ENCODE measurements around the gene CHD2. TPM values are rescaled to one million over a fixed set of nuclear protein-coding genes. Genes with fewer than 3 reads are reported as not detected.

The CHD2 gene
- total RNA-seq, 1 donor, result 947 TPM

DNA sequence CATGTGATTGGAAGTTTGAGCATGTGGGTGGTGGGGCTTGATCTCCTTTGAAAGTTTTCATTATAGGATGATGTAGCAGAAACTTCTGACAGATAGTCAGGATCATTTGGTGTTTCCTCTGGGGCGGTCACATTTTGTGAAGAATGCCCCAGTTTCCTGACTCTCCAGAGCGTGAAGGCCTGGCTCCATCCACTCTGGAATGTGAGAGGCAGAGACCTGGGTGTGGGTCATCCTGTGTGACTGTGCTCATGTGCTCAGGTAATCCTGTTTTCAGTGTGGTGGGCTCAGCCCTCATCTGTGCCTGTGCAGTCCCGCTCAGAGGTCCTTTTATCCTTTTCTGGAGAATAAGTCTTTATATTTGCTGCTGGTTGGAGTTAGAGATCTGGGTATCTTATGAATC lies 107.9 kb downstream of the CHD2 start:
- Histone ChIP-seq H3K9me3 (ENCODE audit: low read depth, low read length) (no peaks in the 10 kb centered on the region), H3K27me3 (ENCODE audit: insufficient read depth, low read length) (no peaks in the 10 kb centered on the region), H3K4me1 (ENCODE audit: insufficient read depth, low read length) (no peaks in the 10 kb centered on the region), H3K4me3 (ENCODE audit: low read length) (no peak overlapping the region)

DNA sequence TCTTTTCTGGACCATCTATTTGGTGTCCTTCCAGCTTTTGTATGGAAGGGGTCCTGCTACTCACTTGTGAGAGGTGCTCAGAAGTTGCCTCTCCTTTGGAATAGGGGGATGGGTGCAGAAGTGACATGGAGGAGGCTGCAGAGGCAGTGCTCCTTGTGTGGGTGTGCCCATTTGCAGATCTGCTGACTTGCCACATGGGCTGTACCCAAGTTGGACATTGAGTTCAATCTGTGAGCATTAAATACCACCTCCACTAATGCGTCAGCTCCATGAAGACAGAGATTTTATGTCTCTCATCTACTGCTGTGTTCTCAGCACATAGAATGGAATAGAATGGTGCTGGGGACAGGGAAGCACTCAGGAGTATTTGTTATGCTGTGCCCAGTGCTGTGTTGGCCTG lies 112.7 kb downstream of the CHD2 start:
- Histone ChIP-seq H3K9me3 (ENCODE audit: low read depth, low read length) (no peaks in the 10 kb centered on the region), H3K27me3 (ENCODE audit: insufficient read depth, low read length) (no peaks in the 10 kb centered on the region), H3K4me3 (ENCODE audit: low read length) (no peak overlapping the region), H3K4me1 (ENCODE audit: insufficient read depth, low read length) (peaks cover 7% of the 10 kb centered on the region)

DNA sequence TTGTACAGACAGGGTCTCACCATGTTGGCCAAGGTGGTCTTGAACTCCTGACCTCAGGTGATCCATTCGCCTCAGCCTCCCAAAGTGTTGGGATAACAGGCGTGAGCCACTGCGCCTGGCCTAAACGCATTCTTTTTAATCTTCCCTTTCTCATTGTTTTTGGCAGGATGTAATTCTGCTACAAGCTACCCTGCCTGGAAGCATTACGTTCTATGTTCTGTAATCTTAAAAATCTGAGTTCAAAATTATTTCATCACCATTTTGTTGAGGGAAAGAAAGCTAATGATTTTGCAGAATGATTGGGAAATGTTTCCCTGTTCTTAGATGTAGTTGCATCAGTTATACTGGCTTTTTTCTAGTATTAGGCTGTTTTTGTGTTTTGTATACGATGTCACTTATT lies 117.4 kb downstream of the CHD2 start:
- Histone ChIP-seq H3K27me3 (ENCODE audit: insufficient read depth, low read length) (no peaks in the 10 kb centered on the region), H3K9me3 (ENCODE audit: low read depth, low read length) (no peaks in the 10 kb centered on the region), H3K4me1 (ENCODE audit: insufficient read depth, low read length) (peaks cover 7% of the 10 kb centered on the region), H3K4me3 (ENCODE audit: low read length) (no peak overlapping the region)

DNA sequence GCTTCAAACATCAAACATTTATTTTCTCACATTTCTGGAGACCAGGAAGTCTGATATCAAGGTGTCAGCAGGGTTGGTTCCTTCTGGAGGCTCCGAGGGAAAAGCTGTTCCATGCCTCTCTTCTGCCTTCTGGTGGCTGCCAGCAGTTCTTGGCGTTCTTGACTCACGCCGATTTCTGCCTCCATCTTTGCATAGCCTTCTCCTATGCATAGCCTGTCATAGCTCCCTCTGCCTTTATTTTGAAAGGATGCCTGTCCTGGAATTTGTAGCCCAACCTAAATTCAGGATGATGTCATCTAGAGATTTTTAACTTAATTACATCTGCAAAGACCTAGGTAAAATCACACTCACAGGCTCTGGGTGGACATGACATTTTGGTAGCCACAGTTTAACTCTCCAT lies 118.5 kb downstream of the CHD2 start:
- Histone ChIP-seq H3K4me1 (ENCODE audit: insufficient read depth, low read length) (peaks cover 7% of the 10 kb centered on the region), H3K27me3 (ENCODE audit: insufficient read depth, low read length) (no peaks in the 10 kb centered on the region), H3K9me3 (ENCODE audit: low read depth, low read length) (no peaks in the 10 kb centered on the region), H3K4me3 (ENCODE audit: low read length) (no peak overlapping the region)

DNA sequence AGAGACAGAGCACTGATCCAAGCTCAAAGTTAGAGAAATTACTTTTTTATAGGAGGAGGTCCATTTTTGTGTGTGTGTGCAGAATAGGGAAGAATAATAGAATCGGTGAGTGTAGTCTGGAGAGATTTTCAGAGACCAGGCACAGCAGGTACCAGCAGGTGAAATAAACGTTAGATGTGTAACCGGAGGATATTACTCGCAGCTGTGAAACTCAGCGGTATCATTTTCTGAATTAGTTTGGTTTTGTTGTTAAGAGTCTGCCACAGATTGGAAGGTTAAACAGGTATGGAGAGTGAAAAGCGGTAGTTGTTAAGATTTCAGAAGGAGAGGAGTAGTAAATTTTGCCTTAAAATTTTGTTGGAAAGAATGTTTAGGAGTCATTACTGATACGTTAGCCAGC lies 119.0 kb downstream of the CHD2 start:
- Histone ChIP-seq H3K27me3 (ENCODE audit: insufficient read depth, low read length) (no peaks in the 10 kb centered on the region), H3K9me3 (ENCODE audit: low read depth, low read length) (no peaks in the 10 kb centered on the region), H3K4me3 (ENCODE audit: low read length) (no peak overlapping the region), H3K4me1 (ENCODE audit: insufficient read depth, low read length) (peaks cover 7% of the 10 kb centered on the region)

DNA sequence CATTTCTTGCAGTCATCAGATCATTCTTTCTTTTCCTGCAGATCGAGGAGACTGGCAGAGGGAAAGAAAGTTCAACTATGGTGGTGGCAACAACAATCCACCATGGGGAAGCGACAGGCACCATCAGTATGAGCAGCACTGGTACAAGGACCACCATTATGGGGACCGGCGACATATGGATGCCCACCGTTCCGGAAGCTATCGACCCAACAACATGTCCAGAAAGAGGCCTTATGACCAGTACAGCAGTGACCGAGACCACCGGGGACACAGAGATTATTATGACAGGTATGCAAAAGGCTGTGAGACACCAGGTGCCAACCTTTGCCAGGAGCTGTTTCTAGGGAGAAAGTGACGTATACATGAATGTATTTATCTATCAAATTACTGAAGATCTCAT lies 119.8 kb downstream of the CHD2 start:
- no peaks in the 10 kb centered on the region for H3K27me3 ChIP-seq (ENCODE audit: insufficient read depth, low read length)
- H3K9me3 ChIP-seq (ENCODE audit: low read depth, low read length), result no peaks in the 10 kb centered on the region
- no peak overlapping the region for H3K4me3 ChIP-seq (ENCODE audit: low read length)
- H3K4me1 ChIP-seq (ENCODE audit: insufficient read depth, low read length), result peaks cover 14% of the 10 kb centered on the region

DNA sequence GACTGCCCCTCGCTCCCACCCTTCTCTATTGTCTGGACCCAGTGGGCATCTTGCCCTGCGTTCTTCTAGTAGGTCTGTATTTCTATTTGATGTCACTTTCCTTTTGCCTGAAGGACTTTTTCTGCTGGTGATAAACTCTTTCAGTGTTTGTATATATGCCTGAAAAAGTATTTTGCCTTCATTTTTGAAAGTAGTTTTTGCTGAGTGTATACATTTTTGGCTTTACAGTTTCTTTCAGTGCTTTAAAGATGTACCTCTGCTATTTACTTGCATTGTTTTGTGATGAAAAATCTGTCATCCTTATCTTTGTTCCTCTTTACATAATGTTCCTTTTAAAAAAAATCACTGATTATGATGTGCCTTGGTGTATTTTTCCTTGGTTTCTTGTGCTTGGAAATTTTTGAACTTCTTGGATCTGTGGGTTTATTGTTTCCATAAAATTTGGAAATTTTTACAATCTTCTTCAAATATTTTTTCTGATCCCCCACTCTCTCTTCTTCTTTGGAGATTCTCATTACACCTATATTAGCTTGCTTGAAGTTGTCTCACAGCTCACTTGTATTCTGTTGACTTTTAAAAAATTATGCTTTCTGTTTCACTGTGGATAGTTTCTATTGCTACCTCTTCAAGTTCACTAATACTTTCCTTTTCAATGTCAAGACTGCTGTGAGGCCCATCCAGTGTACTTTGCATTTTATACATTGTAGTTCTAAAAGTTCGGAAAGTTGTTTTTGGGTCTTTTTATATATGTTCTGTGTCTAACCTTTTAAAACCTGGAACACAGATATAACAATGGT lies 121.0 kb downstream of the CHD2 start:
- no peaks in the 10 kb centered on the region for H3K27me3 ChIP-seq (ENCODE audit: insufficient read depth, low read length)
- no peak overlapping the region for H3K4me3 ChIP-seq (ENCODE audit: low read length)

GRCh38 chr15:93024293-93024692 lies 124.2 kb downstream of the CHD2 start:
- H3K9me3 ChIP-seq (ENCODE audit: low read depth, low read length), result no peaks in the 10 kb centered on the region
- no peak overlapping the region for H3K4me3 ChIP-seq (ENCODE audit: low read length)
- H3K4me1 ChIP-seq (ENCODE audit: insufficient read depth, low read length), result peaks cover 51% of the 10 kb centered on the region

More for the DNA sequence above, 121.0 kb downstream of the CHD2 start:
- Histone ChIP-seq H3K9me3 (ENCODE audit: low read depth, low read length) (no peaks in the 10 kb centered on the region), H3K4me1 (ENCODE audit: insufficient read depth, low read length) (peaks cover 27% of the 10 kb centered on the region)

GRCh38 chr15:93024716-93025624 lies 124.8 kb downstream of the CHD2 start:
- Histone ChIP-seq H3K4me1 (ENCODE audit: insufficient read depth, low read length) (peaks cover 58% of the 10 kb centered on the region), H3K4me3 (ENCODE audit: low read length) (no peak overlapping the region), H3K27me3 (ENCODE audit: insufficient read depth, low read length) (no peaks in the 10 kb centered on the region), H3K9me3 (ENCODE audit: low read depth, low read length) (no peaks in the 10 kb centered on the region)

More at GRCh38 chr15:93024293-93024692, 124.2 kb downstream of the CHD2 start:
- H3K27me3 ChIP-seq (ENCODE audit: insufficient read depth, low read length), result no peaks in the 10 kb centered on the region

DNA sequence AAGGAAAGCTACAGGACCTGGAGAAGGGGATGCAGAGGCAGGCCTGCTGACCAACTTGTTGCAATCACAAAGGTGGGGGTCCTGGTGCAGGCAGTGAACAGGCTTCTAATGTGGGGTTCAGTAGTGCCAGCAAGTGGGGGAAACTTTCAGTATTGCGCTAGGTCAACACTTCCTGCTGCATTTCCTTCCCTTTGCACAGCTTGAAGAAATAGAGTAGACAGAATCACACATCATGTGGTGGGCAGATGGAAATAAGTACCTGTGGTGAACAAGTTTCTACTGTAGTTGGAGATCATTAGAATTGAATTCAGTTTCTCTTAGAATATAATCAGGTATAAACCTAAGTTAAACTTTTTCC lies 125.5 kb downstream of the CHD2 start:
- peaks cover 64% of the 10 kb centered on the region for H3K4me1 ChIP-seq (ENCODE audit: insufficient read depth, low read length)
- no peaks in the 10 kb centered on the region for H3K27me3 ChIP-seq (ENCODE audit: insufficient read depth, low read length)
- H3K4me3 ChIP-seq (ENCODE audit: low read length), result no peak overlapping the region
- H3K9me3 ChIP-seq (ENCODE audit: low read depth, low read length), result no peaks in the 10 kb centered on the region

GRCh38 chr15:93026380-93026817 lies 126.3 kb downstream of the CHD2 start:
- H3K9me3 ChIP-seq (ENCODE audit: low read depth, low read length), result no peaks in the 10 kb centered on the region
- no peak overlapping the region for H3K4me3 ChIP-seq (ENCODE audit: low read length)
- H3K4me1 ChIP-seq (ENCODE audit: insufficient read depth, low read length), result peaks cover 69% of the 10 kb centered on the region
- H3K27me3 ChIP-seq (ENCODE audit: insufficient read depth, low read length), result no peaks in the 10 kb centered on the region

- Histone ChIP-seq H3K4me1 (ENCODE audit: insufficient read depth, low read length) (peaks cover 69% of the 10 kb centered on the region), H3K9me3 (ENCODE audit: low read depth, low read length) (no peaks in the 10 kb centered on the region), H3K4me3 (ENCODE audit: low read length) (no peak overlapping the region), H3K27me3 (ENCODE audit: insufficient read depth, low read length) (no peaks in the 10 kb centered on the region)
Measured at GRCh38 chr15:93027413-93027812, 127.3 kb downstream of the CHD2 start.

DNA sequence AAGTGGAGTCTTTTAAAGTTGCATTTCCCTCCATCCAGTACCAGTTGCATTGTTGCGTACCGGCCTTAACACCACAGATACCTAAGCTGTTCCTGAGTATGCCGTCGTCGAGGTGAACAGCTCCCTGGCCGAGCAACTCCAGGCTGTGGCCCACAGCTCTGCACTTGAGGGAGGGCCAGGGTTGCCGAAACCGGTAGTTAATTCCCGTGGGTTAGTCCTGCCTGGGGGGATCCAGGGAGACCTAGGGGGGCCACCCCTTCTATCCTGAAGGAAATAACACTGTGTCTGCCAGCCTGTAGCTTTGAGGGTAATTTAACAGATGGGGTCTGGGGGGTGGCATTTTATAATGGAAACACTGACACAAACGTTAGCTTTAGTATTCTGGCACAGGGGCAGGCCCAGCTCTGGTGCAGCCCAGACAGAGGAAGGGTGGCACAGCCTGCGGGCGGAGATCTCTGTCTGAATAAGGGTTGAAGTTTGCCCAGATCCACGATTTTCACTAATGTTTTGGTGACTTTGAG lies 128.0 kb downstream of the CHD2 start:
- no peaks in the 10 kb centered on the region for H3K9me3 ChIP-seq (ENCODE audit: low read depth, low read length)
- peaks cover 69% of the 10 kb centered on the region for H3K4me1 ChIP-seq (ENCODE audit: insufficient read depth, low read length)
- no peak overlapping the region for H3K4me3 ChIP-seq (ENCODE audit: low read length)
- H3K27me3 ChIP-seq (ENCODE audit: insufficient read depth, low read length), result no peaks in the 10 kb centered on the region

GRCh38 chr15:93028632-93029213 lies 128.6 kb downstream of the CHD2 start:
- peaks cover 69% of the 10 kb centered on the region for H3K4me1 ChIP-seq (ENCODE audit: insufficient read depth, low read length)
- no peak overlapping the region for H3K4me3 ChIP-seq (ENCODE audit: low read length)
- no peaks in the 10 kb centered on the region for H3K27me3 ChIP-seq (ENCODE audit: insufficient read depth, low read length)
- H3K9me3 ChIP-seq (ENCODE audit: low read depth, low read length), result no peaks in the 10 kb centered on the region
